Ectodermal cell (in vitro differentiated cells): ENCODE data around the gene CCDC187.
"Not testable (repeated sequence)": the region's sequence is repeated elsewhere in the genome, so short reads cannot be mapped to it uniquely, and the experiment has no call there.

Experiments
- H3K27ac ChIP-seq: 2 replicates; pipeline ENCODE4 v1.7.0; 2013; ENCODE audit warnings: mild to moderate bottlenecking, low read depth, low read length; ENCODE audit not compliant: insufficient read depth, poor library complexity, severe bottlenecking
- H3K27me3 ChIP-seq: 2 replicates; pipeline ENCODE4 v1.7.0; 2013; ENCODE audit warnings: mild to moderate bottlenecking, low read length; ENCODE audit not compliant: insufficient read depth, control insufficient read depth, poor library complexity, severe bottlenecking
- H3K36me3 ChIP-seq: one replicate; pipeline ENCODE4 v1.7.0; 2013; ENCODE audit warnings: low read length; ENCODE audit not compliant: control insufficient read depth, insufficient read depth
- H3K4me1 ChIP-seq: one replicate; pipeline ENCODE4 v1.7.0; 2013; ENCODE audit warnings: low read length; ENCODE audit not compliant: control insufficient read depth, insufficient read depth
- H3K4me3 ChIP-seq: 2 replicates; pipeline ENCODE4 v1.7.0; 2013; ENCODE audit warnings: low read depth, low read length, control low read depth; ENCODE audit not compliant: insufficient read depth
- H3K9me3 ChIP-seq: 2 replicates; pipeline ENCODE4 v1.7.0; 2013; ENCODE audit warnings: mild to moderate bottlenecking, low read length, moderate library complexity; ENCODE audit not compliant: control insufficient read depth
- WGBS, 2 experiments: methylation state at CpG; one replicate each; pipeline ENCODE4 v1.1.7; 2013; ENCODE audit warnings: missing lambda C conversion rate in 2 of 2; 5-methylcytosine and 5-hydroxymethylcytosine counted together

CCDC187 gene

GRCh38 chr9:136274786-136275654, 28.9 kb downstream of the CCDC187 start:
- H3K4me3 ChIP-seq, result no peak overlapping the region
- peaks cover 4% of the 10 kb centered on the region for H3K4me1 ChIP-seq
- no peaks in the 10 kb centered on the region for H3K27me3 ChIP-seq
- no peaks in the 10 kb centered on the region for H3K9me3 ChIP-seq
- H3K36me3 ChIP-seq, result no peaks in the 10 kb centered on the region
- no peak overlapping the region for H3K27ac ChIP-seq
- WGBS, 2 experiments, result 91% methylated on average over 28 of the region's 28 CpGs

GRCh38 chr9:136273921-136274785, 29.7 kb downstream of the CCDC187 start:
- Histone ChIP-seq H3K27ac (no peak overlapping the region), H3K27me3 (no peaks in the 10 kb centered on the region), H3K9me3 (no peaks in the 10 kb centered on the region), H3K4me1 (peaks cover 5% of the 10 kb centered on the region), H3K4me3 (no peak overlapping the region), H3K36me3 (no peaks in the 10 kb centered on the region)
- WGBS, 2 experiments, result 92 to 93% methylated on average over 28 of the region's 28 CpGs

GRCh38 chr9:136273244-136273865, 30.5 kb downstream of the CCDC187 start:
- H3K27me3 ChIP-seq, result no peaks in the 10 kb centered on the region
- no peaks in the 10 kb centered on the region for H3K9me3 ChIP-seq
- 92 to 93% methylated on average over 14 of the region's 14 CpGs for WGBS, 2 experiments

GRCh38 chr9:136270173-136270705, 33.7 kb downstream of the CCDC187 start:
- Histone ChIP-seq H3K27me3 (no peaks in the 10 kb centered on the region), H3K27ac (no peak overlapping the region), H3K4me3 (no peak overlapping the region), H3K9me3 (no peaks in the 10 kb centered on the region), H3K36me3 (no peaks in the 10 kb centered on the region), H3K4me1 (peaks cover 15% of the 10 kb centered on the region)
- 89 to 93% methylated on average over 13 of the region's 13 CpGs for WGBS, 2 experiments

More at GRCh38 chr9:136273244-136273865, 30.5 kb downstream of the CCDC187 start:
- no peak overlapping the region for H3K4me3 ChIP-seq
- no peak overlapping the region for H3K27ac ChIP-seq
- peaks cover 10% of the 10 kb centered on the region for H3K4me1 ChIP-seq
- no peaks in the 10 kb centered on the region for H3K36me3 ChIP-seq

- Histone ChIP-seq H3K4me1 (peaks cover 19% of the 10 kb centered on the region), H3K4me3 (no peak overlapping the region), H3K27ac (no peak overlapping the region), H3K36me3 (no peaks in the 10 kb centered on the region), H3K9me3 (no peaks in the 10 kb centered on the region), H3K27me3 (no peaks in the 10 kb centered on the region)
- 61 to 62% methylated on average over 6 of the region's 6 CpGs for WGBS, 2 experiments
Observed at GRCh38 chr9:136268735-136269134, 35.2 kb downstream of the CCDC187 start.

- Histone ChIP-seq H3K27me3 (no peaks in the 10 kb centered on the region), H3K9me3 (no peaks in the 10 kb centered on the region), H3K27ac (no peak overlapping the region), H3K36me3 (no peaks in the 10 kb centered on the region), H3K4me3 (no peak overlapping the region), H3K4me1 (peaks cover 19% of the 10 kb centered on the region)
- 20 to 23% methylated on average over 5 of the region's 6 CpGs for WGBS, 2 experiments
Observed at GRCh38 chr9:136268318-136268717, 35.6 kb downstream of the CCDC187 start.

GRCh38 chr9:136267261-136268111, 36.4 kb downstream of the CCDC187 start:
- Histone ChIP-seq H3K27ac (no peak overlapping the region), H3K4me1 (peaks cover 19% of the 10 kb centered on the region), H3K9me3 (no peaks in the 10 kb centered on the region), H3K4me3 (peak overlapping the region; percentile 49), H3K27me3 (no peaks in the 10 kb centered on the region), H3K36me3 (no peaks in the 10 kb centered on the region)
- 12 to 13% methylated on average over 60 of the region's 60 CpGs for WGBS, 2 experiments

- WGBS, 2 experiments, result 90% methylated on average over 18 of the region's 18 CpGs
- not testable (repeated sequence) for H3K36me3 ChIP-seq, H3K9me3 ChIP-seq, H3K4me3 ChIP-seq, H3K27me3 ChIP-seq, H3K27ac ChIP-seq
- H3K4me1 ChIP-seq, result peaks cover 19% of the 10 kb centered on the region
Observed at GRCh38 chr9:136266641-136267040, 37.3 kb downstream of the CCDC187 start.

GRCh38 chr9:136265561-136266355, 38.1 kb downstream of the CCDC187 start:
- Histone ChIP-seq H3K4me1 (peaks cover 19% of the 10 kb centered on the region), H3K9me3 (no peaks in the 10 kb centered on the region), H3K27me3 (no peaks in the 10 kb centered on the region), H3K27ac (no peak overlapping the region), H3K36me3 (no peaks in the 10 kb centered on the region), H3K4me3 (no peak overlapping the region)
- WGBS, 2 experiments, result 94% methylated on average over 17 of the region's 17 CpGs
